ENCODE data around the gene TMEFF1.

The TMEFF1 gene

GRCh38 chr9:100447041-100447440, 25.9 kb upstream of the TMEFF1 start:
- no peak for DNase-seq (ENCODE audit: low spot score)

- no peak for DNase-seq (ENCODE audit: low spot score)
Observed at GRCh38 chr9:100448266-100448665, 24.7 kb upstream of the TMEFF1 start.

- no peak for DNase-seq (ENCODE audit: low spot score)
Observed at GRCh38 chr9:100449420-100449819, 23.5 kb upstream of the TMEFF1 start.

- no peak for DNase-seq (ENCODE audit: low spot score)
Observed at GRCh38 chr9:100452894-100453293, 20.1 kb upstream of the TMEFF1 start.

GRCh38 chr9:100455470-100455869, 17.5 kb upstream of the TMEFF1 start:
- no peak for DNase-seq (ENCODE audit: low spot score)

- DNase-seq (ENCODE audit: low spot score): no peak
Observed at GRCh38 chr9:100457517-100457916, 15.4 kb upstream of the TMEFF1 start.

GRCh38 chr9:100459963-100460362, 13.0 kb upstream of the TMEFF1 start:
- no peak for DNase-seq (ENCODE audit: low spot score)

- no peak for DNase-seq (ENCODE audit: low spot score)
Observed at GRCh38 chr9:100465274-100465673, 7.7 kb upstream of the TMEFF1 start.

GRCh38 chr9:100465761-100466160, 7.2 kb upstream of the TMEFF1 start:
- DNase-seq (ENCODE audit: low spot score): no peak

- DNase-seq (ENCODE audit: low spot score): no peak
Observed at GRCh38 chr9:100466171-100466828, 6.6 kb upstream of the TMEFF1 start.

GRCh38 chr9:100466829-100467221, 6.1 kb upstream of the TMEFF1 start:
- no peak for DNase-seq (ENCODE audit: low spot score)

GRCh38 chr9:100468041-100468440, 4.9 kb upstream of the TMEFF1 start:
- no peak for DNase-seq (ENCODE audit: low spot score)

GRCh38 chr9:100472268-100472667, 681 bp upstream of the TMEFF1 start:
- no peak for DNase-seq (ENCODE audit: low spot score)

- no peak for DNase-seq (ENCODE audit: low spot score)
Observed at GRCh38 chr9:100473276-100474081, 530 bp downstream of the TMEFF1 start.

- DNase-seq (ENCODE audit: low spot score): no peak
Observed at GRCh38 chr9:100474082-100474923, 1.4 kb downstream of the TMEFF1 start.

GRCh38 chr9:100474924-100475276, 2.0 kb downstream of the TMEFF1 start:
- no peak for DNase-seq (ENCODE audit: low spot score)

- no peak for DNase-seq (ENCODE audit: low spot score)
Observed at GRCh38 chr9:100477241-100477640, 4.3 kb downstream of the TMEFF1 start.

GRCh38 chr9:100478192-100478591, 5.2 kb downstream of the TMEFF1 start:
- DNase-seq (ENCODE audit: low spot score): no peak

GRCh38 chr9:100479820-100480219, 6.9 kb downstream of the TMEFF1 start:
- no peak for DNase-seq (ENCODE audit: low spot score)

GRCh38 chr9:100485196-100485595, 12.2 kb downstream of the TMEFF1 start:
- DNase-seq (ENCODE audit: low spot score): no peak

- no peak for DNase-seq (ENCODE audit: low spot score)
Observed at GRCh38 chr9:100486479-100487176, 13.7 kb downstream of the TMEFF1 start.

- DNase-seq (ENCODE audit: low spot score): no peak
Observed at GRCh38 chr9:100488177-100488576, 15.2 kb downstream of the TMEFF1 start.
